ENCODE results near the gene FAM114A1. TPM values are rescaled to one million over a fixed set of nuclear protein-coding genes. Genes with fewer than 3 reads are reported as not detected.
"Not testable (repeated sequence)": the region's sequence is repeated elsewhere in the genome, so short reads cannot be mapped to it uniquely, and the experiment has no call there.

The FAM114A1 gene
- polyA plus RNA-seq, 3 donors: 33.8 to 35.9 (median 33.8) TPM

GRCh38 chr4:38983291-38983690 lies 115.7 kb downstream of the FAM114A1 start:
- DNase-seq (ENCODE audit: extremely low read depth in 1 of 11, low read depth in 9 of 11, low spot score in 4 of 11): no peak

GRCh38 chr4:38983787-38984598 lies 116.4 kb downstream of the FAM114A1 start:
- no peak for DNase-seq (ENCODE audit: extremely low read depth in 1 of 11, low read depth in 9 of 11, low spot score in 4 of 11)

GRCh38 chr4:38985410-38986100 lies 117.9 kb downstream of the FAM114A1 start:
- DNase-seq (ENCODE audit: extremely low read depth in 1 of 11, low read depth in 9 of 11, low spot score in 4 of 11): no peak

GRCh38 chr4:38987491-38987890 lies 119.9 kb downstream of the FAM114A1 start:
- DNase-seq (ENCODE audit: extremely low read depth in 1 of 11, low read depth in 9 of 11, low spot score in 4 of 11): no peak

- not testable (repeated sequence) for DNase-seq (ENCODE audit: extremely low read depth in 1 of 11, low read depth in 9 of 11, low spot score in 4 of 11)
Observed at GRCh38 chr4:38988353-38988752, 120.7 kb downstream of the FAM114A1 start.

- DNase-seq (ENCODE audit: extremely low read depth in 1 of 11, low read depth in 9 of 11, low spot score in 4 of 11): no peak
Observed at GRCh38 chr4:38989487-38989886, 121.9 kb downstream of the FAM114A1 start.

- no peak for DNase-seq (ENCODE audit: extremely low read depth in 1 of 11, low read depth in 9 of 11, low spot score in 4 of 11)
Observed at GRCh38 chr4:38990241-38990640, 122.6 kb downstream of the FAM114A1 start.

- no peak for DNase-seq (ENCODE audit: extremely low read depth in 1 of 11, low read depth in 9 of 11, low spot score in 4 of 11)
Observed at GRCh38 chr4:38993683-38994082, 126.1 kb downstream of the FAM114A1 start.

- no peak for DNase-seq (ENCODE audit: extremely low read depth in 1 of 11, low read depth in 9 of 11, low spot score in 4 of 11)
Observed at GRCh38 chr4:38994135-38994534, 126.5 kb downstream of the FAM114A1 start.

Other genes with a start within 250 kb of the FAM114A1 start
- gene KLF3, start 203.6 kb upstream of the FAM114A1 start, polyA plus RNA-seq (ENCODE audit: insufficient read length in 3 of 3): 10 to 100 TPM; 55.6 to 67.6 (median 61.0) TPM
- under 1 TPM; 0.45 to 0.76 (median 0.57) TPM for gene TLR10, start 84.8 kb upstream of the FAM114A1 start, polyA plus RNA-seq (ENCODE audit: insufficient read length in 3 of 3)
- gene TLR1, start 63.0 kb upstream of the FAM114A1 start, polyA plus RNA-seq (ENCODE audit: insufficient read length in 3 of 3): 1 to 10 TPM; 3.6 to 5.3 (median 4.8) TPM
- gene TLR6, start 11.0 kb upstream of the FAM114A1 start, polyA plus RNA-seq (ENCODE audit: insufficient read length in 3 of 3): under 1 TPM; 0.53 to 1.00 (median 0.57) TPM
- 1 to 10 TPM; 3.0 to 4.3 (median 3.2) TPM for gene TMEM156, start 164.6 kb downstream of the FAM114A1 start, polyA plus RNA-seq (ENCODE audit: insufficient read length in 3 of 3)
- gene KLHL5, start 194.4 kb downstream of the FAM114A1 start, polyA plus RNA-seq (ENCODE audit: insufficient read length in 3 of 3): 10 to 100 TPM; 38.4 to 42.9 (median 39.3) TPM

Measured in renal cortex interstitium (tissue), 11 donors.